Tibial nerve (tissue), 3 donors: Measurements from ENCODE around the gene KIF1A.

Experiments used
- CTCF ChIP-seq, 5 experiments: fragments of 200-600 bp in 3 of 5; fragments of 450-650 bp in 2 of 5; sonication (generic) in 3 of 5; IDR thresholded peaks; one replicate each; pipeline ENCODE4 v1.5.1; 2016 to 2019; ENCODE audit warnings: antibody characterized with exemption in 5 of 5, mild to moderate bottlenecking in 3 of 5, moderate library complexity in 2 of 5
- POLR2A ChIP-seq, 2 donors: fragments of 450-650 bp; IDR thresholded peaks; one replicate each; pipeline ENCODE4 v1.6.1; 2017; ENCODE audit warnings: antibody characterized with exemption in 2 of 2, mild to moderate bottlenecking in 2 of 2, moderate library complexity in 2 of 2

GRCh38 chr2:240806006-240806405, 14.0 kb downstream of the KIF1A start:
- TF ChIP-seq CTCF (IDR thresholded peaks at IDR 0.05) (no peak), POLR2A (IDR thresholded peaks at IDR 0.05) (no peak)
